SK-N-SH treated with all-trans-retinoic acid at 6 μM for 48 hours (cell line): ENCODE measurements around the gene SAC3D1.

ENCODE experiments used
- ATAC-seq: fragments of 200-7000 bp; cut with Tn5 transposase; 3 replicates; pipeline ENCODE4 v1.9.1; 2020; ENCODE audit warnings: mild to moderate bottlenecking, moderate library complexity
- BACH2 ChIP-seq: fragments of 250-450 bp; sonication (Bioruptor Pico); IDR thresholded peaks from 2 replicates; pipeline ENCODE4 v1.9.0; 2021; ENCODE audit warnings: mild to moderate bottlenecking, borderline replicate concordance
- CSDC2 ChIP-seq: fragments of 250-450 bp; sonication (Bioruptor Pico); IDR thresholded peaks from 2 replicates; pipeline ENCODE4 v1.5.0; 2020; ENCODE audit warnings: mild to moderate bottlenecking, moderate library complexity
- GLIS3 ChIP-seq: fragments of 250-450 bp; sonication (Bioruptor Pico); IDR thresholded peaks from 2 replicates; pipeline ENCODE4 v1.5.0; 2020; ENCODE audit warnings: mild to moderate bottlenecking, moderate library complexity
- ISL1 ChIP-seq: fragments of 250-450 bp; sonication (Bioruptor Pico); IDR thresholded peaks from 2 replicates; pipeline ENCODE4 v2.1.2; 2022; ENCODE audit warnings: mild to moderate bottlenecking, moderate library complexity
- OSR1 ChIP-seq: fragments of 250-450 bp; sonication (Bioruptor Pico); IDR thresholded peaks from 2 replicates; pipeline ENCODE4 v1.8.0; 2022; ENCODE audit warnings: moderate library complexity, mild to moderate bottlenecking, inconsistent platforms
- POU6F1 ChIP-seq: fragments of 250-450 bp; sonication (Bioruptor Pico); IDR thresholded peaks from 2 replicates; pipeline ENCODE4 v1.8.0; 2021; ENCODE audit warnings: low read depth, mild to moderate bottlenecking, moderate library complexity, borderline replicate concordance
- RARB ChIP-seq: fragments of 250-450 bp; sonication (Bioruptor Pico); IDR thresholded peaks from 2 replicates; pipeline ENCODE4 v1.8.0; 2021; ENCODE audit warnings: mild to moderate bottlenecking, moderate library complexity
- SNAI2 ChIP-seq: fragments of 250-450 bp; sonication (Bioruptor Pico); IDR thresholded peaks from 2 replicates; pipeline ENCODE4 v1.5.0; 2020; ENCODE audit warnings: mild to moderate bottlenecking, moderate library complexity
- TCF4 ChIP-seq: fragments of 250-450 bp; sonication (Bioruptor Pico); IDR thresholded peaks from 2 replicates; pipeline ENCODE4 v1.8.0; 2021; ENCODE audit warnings: mild to moderate bottlenecking, moderate library complexity, borderline replicate concordance
- TOX ChIP-seq: fragments of 250-450 bp; sonication (Bioruptor Pico); IDR thresholded peaks from 2 replicates; pipeline ENCODE4 v1.8.0; 2021; ENCODE audit warnings: mild to moderate bottlenecking, moderate library complexity, borderline replicate concordance
- TSHZ2 ChIP-seq: fragments of 250-450 bp; sonication (Bioruptor Pico); IDR thresholded peaks from 2 replicates; pipeline ENCODE4 v1.5.0; 2020; ENCODE audit warnings: mild to moderate bottlenecking, moderate library complexity
- ZC3H10 ChIP-seq: fragments of 250-450 bp; sonication (Bioruptor Pico); IDR thresholded peaks from 2 replicates; pipeline ENCODE4 v1.5.1; 2021; ENCODE audit warnings: mild to moderate bottlenecking, moderate library complexity
- ZFP3 ChIP-seq: fragments of 250-450 bp; sonication (Bioruptor Pico); IDR thresholded peaks from 2 replicates; pipeline ENCODE4 v1.5.0; 2020; ENCODE audit warnings: mild to moderate bottlenecking, moderate library complexity
- ZFP30 ChIP-seq: fragments of 450-650 bp; formaldehyde crosslinking; IDR thresholded peaks from 2 replicates; pipeline ENCODE4 v1.5.0; 2022; ENCODE audit warnings: mild to moderate bottlenecking, moderate library complexity
- ZNF565 ChIP-seq: fragments of 450-650 bp; formaldehyde crosslinking; conservative IDR thresholded peaks from 2 replicates; pipeline ENCODE4 v1.5.0; 2020; ENCODE audit warnings: low read depth, mild to moderate bottlenecking, moderate library complexity
- ZNF70 ChIP-seq: fragments of 450-650 bp; formaldehyde crosslinking; IDR thresholded peaks from 2 replicates; pipeline ENCODE4 v1.5.0; 2020; ENCODE audit warnings: mild to moderate bottlenecking, moderate library complexity
- ZNF8 ChIP-seq: fragments of 450-650 bp; formaldehyde crosslinking; IDR thresholded peaks from 2 replicates; pipeline ENCODE4 v1.5.0; 2020; ENCODE audit warnings: mild to moderate bottlenecking, moderate library complexity
- TF ChIP-seq, protein P1 (sequence below): fragments of 250-450 bp; sonication (Bioruptor Pico); IDR thresholded peaks from 2 replicates; pipeline ENCODE4 v1.8.0; 2020; ENCODE audit warnings: mild to moderate bottlenecking, moderate library complexity, borderline replicate concordance
- TF ChIP-seq, protein P2 (sequence below): fragments of 250-450 bp; sonication (Bioruptor Pico); IDR thresholded peaks from 2 replicates; pipeline ENCODE4 v1.5.1; 2021; ENCODE audit warnings: mild to moderate bottlenecking, moderate library complexity
- TF ChIP-seq, protein P3 (sequence below): fragments of 250-450 bp; sonication (Bioruptor Pico); IDR thresholded peaks from 2 replicates; pipeline ENCODE4 v1.5.1; 2020; ENCODE audit warnings: low read depth, mild to moderate bottlenecking, moderate library complexity

The SAC3D1 gene

GRCh38 chr11:65063532-65063931 is 22.5 kb downstream of the SAC3D1 start:
- ATAC-seq: no peak
- TF ChIP-seq ZFP30 (no peak), TOX (CRISPR knock-in tag) (no peak), ZNF70 (CRISPR knock-in tag) (no peak), RARB (no peak), ZNF565 (CRISPR knock-in tag) (no peak), TCF4 (CRISPR knock-in tag) (no peak), ZFP3 (CRISPR knock-in tag) (no peak), OSR1 (CRISPR knock-in tag) (no peak), ZC3H10 (CRISPR knock-in tag) (no peak), ZNF8 (CRISPR knock-in tag) (no peak), POU6F1 (CRISPR knock-in tag) (no peak), GLIS3 (CRISPR knock-in tag) (no peak), TSHZ2 (CRISPR knock-in tag) (no peak), BACH2 (no peak), CSDC2 (CRISPR knock-in tag) (no peak)
- TF ChIP-seq, protein P1, sequence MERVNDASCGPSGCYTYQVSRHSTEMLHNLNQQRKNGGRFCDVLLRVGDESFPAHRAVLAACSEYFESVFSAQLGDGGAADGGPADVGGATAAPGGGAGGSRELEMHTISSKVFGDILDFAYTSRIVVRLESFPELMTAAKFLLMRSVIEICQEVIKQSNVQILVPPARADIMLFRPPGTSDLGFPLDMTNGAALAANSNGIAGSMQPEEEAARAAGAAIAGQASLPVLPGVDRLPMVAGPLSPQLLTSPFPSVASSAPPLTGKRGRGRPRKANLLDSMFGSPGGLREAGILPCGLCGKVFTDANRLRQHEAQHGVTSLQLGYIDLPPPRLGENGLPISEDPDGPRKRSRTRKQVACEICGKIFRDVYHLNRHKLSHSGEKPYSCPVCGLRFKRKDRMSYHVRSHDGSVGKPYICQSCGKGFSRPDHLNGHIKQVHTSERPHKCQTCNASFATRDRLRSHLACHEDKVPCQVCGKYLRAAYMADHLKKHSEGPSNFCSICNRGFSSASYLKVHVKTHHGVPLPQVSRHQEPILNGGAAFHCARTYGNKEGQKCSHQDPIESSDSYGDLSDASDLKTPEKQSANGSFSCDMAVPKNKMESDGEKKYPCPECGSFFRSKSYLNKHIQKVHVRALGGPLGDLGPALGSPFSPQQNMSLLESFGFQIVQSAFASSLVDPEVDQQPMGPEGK (CRISPR knock-in tag): no peak
- TF ChIP-seq, protein P2, sequence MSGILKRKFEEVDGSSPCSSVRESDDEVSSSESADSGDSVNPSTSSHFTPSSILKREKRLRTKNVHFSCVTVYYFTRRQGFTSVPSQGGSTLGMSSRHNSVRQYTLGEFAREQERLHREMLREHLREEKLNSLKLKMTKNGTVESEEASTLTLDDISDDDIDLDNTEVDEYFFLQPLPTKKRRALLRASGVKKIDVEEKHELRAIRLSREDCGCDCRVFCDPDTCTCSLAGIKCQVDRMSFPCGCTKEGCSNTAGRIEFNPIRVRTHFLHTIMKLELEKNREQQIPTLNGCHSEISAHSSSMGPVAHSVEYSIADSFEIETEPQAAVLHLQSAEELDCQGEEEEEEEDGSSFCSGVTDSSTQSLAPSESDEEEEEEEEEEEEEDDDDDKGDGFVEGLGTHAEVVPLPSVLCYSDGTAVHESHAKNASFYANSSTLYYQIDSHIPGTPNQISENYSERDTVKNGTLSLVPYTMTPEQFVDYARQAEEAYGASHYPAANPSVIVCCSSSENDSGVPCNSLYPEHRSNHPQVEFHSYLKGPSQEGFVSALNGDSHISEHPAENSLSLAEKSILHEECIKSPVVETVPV (CRISPR knock-in tag): no peak

- no peak for TF ChIP-seq OSR1 (CRISPR knock-in tag)
- no peak for ATAC-seq
These were observed 23.8 kb downstream of the SAC3D1 start for GRCh38 chr11:65064847-65065240.

GRCh38 chr11:65065851-65066250 is 24.8 kb downstream of the SAC3D1 start:
- ATAC-seq: no peak
- TF ChIP-seq CSDC2 (CRISPR knock-in tag) (no peak), ZFP3 (CRISPR knock-in tag) (no peak), SNAI2 (CRISPR knock-in tag) (no peak), POU6F1 (CRISPR knock-in tag) (no peak), TOX (CRISPR knock-in tag) (no peak), TCF4 (CRISPR knock-in tag) (no peak), ZC3H10 (CRISPR knock-in tag) (no peak), ISL1 (CRISPR knock-in tag) (no peak), ZNF70 (CRISPR knock-in tag) (no peak), TSHZ2 (CRISPR knock-in tag) (no peak), GLIS3 (CRISPR knock-in tag) (no peak)
- TF ChIP-seq, protein P2 (CRISPR knock-in tag): no peak
- TF ChIP-seq, protein P3, sequence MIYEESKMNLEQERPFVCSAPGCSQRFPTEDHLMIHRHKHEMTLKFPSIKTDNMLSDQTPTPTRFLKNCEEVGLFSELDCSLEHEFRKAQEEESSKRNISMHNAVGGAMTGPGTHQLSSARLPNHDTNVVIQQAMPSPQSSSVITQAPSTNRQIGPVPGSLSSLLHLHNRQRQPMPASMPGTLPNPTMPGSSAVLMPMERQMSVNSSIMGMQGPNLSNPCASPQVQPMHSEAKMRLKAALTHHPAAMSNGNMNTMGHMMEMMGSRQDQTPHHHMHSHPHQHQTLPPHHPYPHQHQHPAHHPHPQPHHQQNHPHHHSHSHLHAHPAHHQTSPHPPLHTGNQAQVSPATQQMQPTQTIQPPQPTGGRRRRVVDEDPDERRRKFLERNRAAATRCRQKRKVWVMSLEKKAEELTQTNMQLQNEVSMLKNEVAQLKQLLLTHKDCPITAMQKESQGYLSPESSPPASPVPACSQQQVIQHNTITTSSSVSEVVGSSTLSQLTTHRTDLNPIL (CRISPR knock-in tag): no peak
